IMR-90 (cell line): Measurements from ENCODE around the gene RPA4. TPM values are rescaled to one million over a fixed set of nuclear protein-coding genes. Genes with fewer than 3 reads are reported as not detected.

ENCODE experiments used
- ATAC-seq: fragments of 200-7000 bp; cut with Tn5 transposase; 2 replicates; pipeline ENCODE4 v1.9.1; 2020; ENCODE audit warnings: low read depth, mild to moderate bottlenecking, moderate library complexity
- BruUV-seq: library from RNA; stranded (reverse); fragments of 400-500 nt; replicated peaks from 2 replicates; lab custom pipeline; 2021; lab: Mats Ljungman, UMichigan
- CTCF ChIA-PET: fragments of 300-600 bp; formaldehyde crosslinking; extraction: SDS; loops from one replicate; lab custom pipeline; 2021; ENCODE audit warnings: antibody characterized with exemption; lab: Yijun Ruan, JAX
- POLR2A ChIA-PET: fragments of 300-600 bp; sonication (Branson Sonifier 250); formaldehyde crosslinking; loops from one replicate; lab custom pipeline; 2022; ENCODE audit warnings: antibody characterized with exemption; ENCODE audit not compliant: unreplicated experiment; lab: Charles Lee
- DNase-seq: peaks from one replicate; pipeline ENCODE4 v3.0.0; 2013
- H2AFZ ChIP-seq: replicated peaks from 2 replicates; pipeline ENCODE3; 2013; ENCODE audit warnings: low read length, mild to moderate bottlenecking; ENCODE audit not compliant: poor library complexity
- H2AK5ac ChIP-seq: 2 replicates; pipeline ENCODE4 v1.6.1; 2013; ENCODE audit warnings: low read depth, low read length, inconsistent platforms
- H2AK9ac ChIP-seq: replicated peaks from 2 replicates; pipeline ENCODE3; 2013; ENCODE audit warnings: mild to moderate bottlenecking, low read depth, low read length, moderate library complexity; ENCODE audit not compliant: poor library complexity
- H2BK120ac ChIP-seq: 2 replicates; pipeline ENCODE4 v1.6.1; 2013; ENCODE audit warnings: low read depth, low read length, inconsistent platforms
- H2BK15ac ChIP-seq: 3 replicates; pipeline ENCODE4 v1.6.1; 2013; ENCODE audit warnings: low read depth, low read length, inconsistent platforms
- H2BK20ac ChIP-seq: 2 replicates; pipeline ENCODE4 v1.6.1; 2013; ENCODE audit warnings: low read depth, mild to moderate bottlenecking, inconsistent platforms, low read length, moderate library complexity
- H2BK5ac ChIP-seq: 2 replicates; pipeline ENCODE4 v1.6.1; 2013; ENCODE audit warnings: mild to moderate bottlenecking, low read depth, low read length, inconsistent platforms; ENCODE audit not compliant: poor library complexity, severe bottlenecking
- H3K14ac ChIP-seq: replicated peaks from 2 replicates; pipeline ENCODE4 v1.6.1; 2013; ENCODE audit warnings: low read depth, low read length, inconsistent platforms
- H3K18ac ChIP-seq: 2 replicates; pipeline ENCODE4 v1.6.1; 2013; ENCODE audit warnings: low read depth, low read length, control low read depth
- H3K23ac ChIP-seq: 2 replicates; pipeline ENCODE4 v1.6.1; 2013; ENCODE audit warnings: low read depth, low read length, inconsistent platforms
- H3K27ac ChIP-seq: 2 replicates; pipeline ENCODE4 v1.5.1; 2013; ENCODE audit warnings: mild to moderate bottlenecking, control low read depth, low read length; ENCODE audit not compliant: insufficient read depth
- H3K27me3 ChIP-seq: 2 replicates; pipeline ENCODE4 v1.6.1; 2013; ENCODE audit warnings: low read length; ENCODE audit not compliant: control insufficient read depth, insufficient read depth
- H3K36me3 ChIP-seq: 2 replicates; pipeline ENCODE4 v1.6.1; 2013; ENCODE audit warnings: low read length, mixed read lengths; ENCODE audit not compliant: control insufficient read depth, insufficient read depth
- H3K4ac ChIP-seq: 2 replicates; pipeline ENCODE4 v1.6.1; 2013; ENCODE audit warnings: low read depth, low read length, inconsistent platforms
- H3K4me1 ChIP-seq: 2 replicates; pipeline ENCODE4 v1.6.1; 2013; ENCODE audit warnings: low read length, mixed read lengths; ENCODE audit not compliant: control insufficient read depth, insufficient read depth
- H3K4me2 ChIP-seq: 2 replicates; pipeline ENCODE4 v1.6.1; 2013; ENCODE audit warnings: low read depth, mild to moderate bottlenecking, control low read depth, low read length, moderate library complexity
- H3K4me3 ChIP-seq: 2 replicates; pipeline ENCODE4 v1.5.1; 2013; ENCODE audit warnings: low read depth, mild to moderate bottlenecking, control low read depth, low read length, moderate library complexity; ENCODE audit not compliant: insufficient read depth
- H3K56ac ChIP-seq: 2 replicates; pipeline ENCODE4 v1.6.1; 2013; ENCODE audit warnings: low read length, inconsistent platforms; ENCODE audit not compliant: insufficient read depth; ENCODE audit errors: extremely low read depth
- H3K79me1 ChIP-seq, 2 experiments: 2 replicates each; pipeline ENCODE4 v1.6.1; 2013; ENCODE audit warnings: low read length in 2 of 2, inconsistent platforms in 1 of 2, low read depth in 1 of 2
- H3K9ac ChIP-seq: 2 replicates; pipeline ENCODE4 v1.6.1; 2013; ENCODE audit warnings: low read depth, low read length, control low read depth
- H3K9me1 ChIP-seq: 2 replicates; pipeline ENCODE4 v1.6.1; 2013; ENCODE audit warnings: low read length, inconsistent platforms; ENCODE audit not compliant: insufficient read depth
- H3K9me3 ChIP-seq: 2 replicates; pipeline ENCODE4 v1.6.1; 2013; ENCODE audit warnings: low read length; ENCODE audit not compliant: control insufficient read depth, insufficient read depth
- H4K20me1 ChIP-seq: 2 replicates; pipeline ENCODE4 v1.6.1; 2013; ENCODE audit warnings: low read length, inconsistent platforms; ENCODE audit not compliant: insufficient read depth
- H4K5ac ChIP-seq: 2 replicates; pipeline ENCODE4 v1.6.1; 2013; ENCODE audit warnings: mild to moderate bottlenecking, low read depth, low read length, control low read depth
- H4K8ac ChIP-seq, 2 experiments: 2 replicates each; pipeline ENCODE4 v1.6.1; 2013; ENCODE audit warnings: low read depth in 2 of 2, low read length in 2 of 2, control low read depth in 1 of 2, inconsistent platforms in 1 of 2
- H4K91ac ChIP-seq: 2 replicates; pipeline ENCODE4 v1.6.1; 2013; ENCODE audit warnings: low read depth, low read length, inconsistent platforms; ENCODE audit not compliant: insufficient read depth
- CHD1 ChIP-seq: IDR thresholded peaks from 2 replicates; pipeline ENCODE4 v1.6.1; 2012; ENCODE audit warnings: low read depth, low read length, improper control_type of control experiment
- MAFK ChIP-seq: IDR thresholded peaks from 2 replicates; pipeline ENCODE4 v1.6.1; 2012; ENCODE audit warnings: low read depth, low read length, improper control_type of control experiment
- MAZ ChIP-seq: IDR thresholded peaks from 2 replicates; pipeline ENCODE4 v1.6.1; 2012; ENCODE audit warnings: low read depth, mild to moderate bottlenecking, low read length, improper control_type of control experiment, moderate library complexity, borderline replicate concordance
- NFE2L2 ChIP-seq: fragments of 150-350 bp; IDR thresholded peaks from 2 replicates; pipeline ENCODE4 v1.6.1; 2016; ENCODE audit warnings: low read depth, mild to moderate bottlenecking, low read length
- POLR2A ChIP-seq: IDR thresholded peaks from 2 replicates; pipeline ENCODE4 v1.6.1; 2012; ENCODE audit warnings: mild to moderate bottlenecking, low read depth, low read length
- RAD21 ChIP-seq: IDR thresholded peaks from 2 replicates; pipeline ENCODE4 v1.6.1; 2012; ENCODE audit warnings: low read length, improper control_type of control experiment
- RCOR1 ChIP-seq: IDR thresholded peaks from 2 replicates; pipeline ENCODE4 v1.6.1; 2012; ENCODE audit warnings: mild to moderate bottlenecking, low read length, improper control_type of control experiment; ENCODE audit not compliant: insufficient replicate concordance
- USF2 ChIP-seq: fragments of 150-350 bp; IDR thresholded peaks from 2 replicates; pipeline ENCODE4 v1.6.1; 2017; ENCODE audit warnings: mild to moderate bottlenecking, antibody characterized with exemption, low read length, low read depth
- WGBS, 2 experiments: methylation state at CpG; one replicate each; pipeline versions ENCODE4 v1.1.5 to v1.1.7; 2013; ENCODE audit warnings: missing lambda C conversion rate in 2 of 2; ENCODE audit not compliant: insufficient read length in 1 of 2; ENCODE audit errors: extremely low coverage in 2 of 2; 5-methylcytosine and 5-hydroxymethylcytosine counted together
- dilution Hi-C: fragments of 300-500 bp; cut with HindIII; formaldehyde crosslinking; loops from one replicate; pipeline ENCODE4 v1.14.3; 2018; ENCODE audit warnings: low sequenced_read_pairs; ENCODE audit not compliant: unreplicated experiment
- in situ Hi-C: fragments of 300-500 bp; cut with MboI; formaldehyde crosslinking; loops from 3 replicates; pipeline ENCODE4 v1.14.3; 2019; ENCODE audit warnings: low sequenced_read_pairs, inconsistent platforms, mixed read lengths
- intact Hi-C: fragments of 100-400 bp; cut with micrococcal nuclease; formaldehyde crosslinking; loops from 2 replicates; pipeline ENCODE4 v1.10.0; 2022
- polyA plus RNA-seq, 3 experiments: library from polyadenylated mRNA; depleted of rRNA; stranded (reverse); fragments of >200 nt; gene quantifications; 2 replicates each; pipeline ENCODE4 v1.2.3, GENCODE V29; 2012; ENCODE audit warnings: low replicate concordance in 1 of 3
- total RNA-seq: library from RNA; depleted of rRNA; stranded (reverse); fragments of >200 nt; gene quantifications from 2 replicates; pipeline ENCODE4 v1.2.3, GENCODE V29; 2012

RPA4 gene
- total and polyA plus RNA-seq, 2 of the 4 experiments (the other 2 are of a cell fraction) = 0.36 to 2.5 TPM

- DNase-seq = peak; percentile 58
Measured at GRCh38 chrX:96909291-96909690, 25.6 kb downstream of the RPA4 start.

More at GRCh38 chrX:96909291-96909690, 25.6 kb downstream of the RPA4 start:
- ATAC-seq = peak; percentile 14
- Histone ChIP-seq H3K23ac (no peak overlapping the region), H2BK15ac (no peak overlapping the region), H3K18ac (no peak overlapping the region), H3K4ac (no peak overlapping the region), H3K4me1 (no peaks in the 10 kb centered on the region), H3K27ac (no peak overlapping the region), H3K14ac (0 out of 2 replicates have a peak overlapping the region, but pooled peaks have one; percentile 28), H4K8ac (0 out of 4 replicates have a peak overlapping the region, but pooled peaks of 1 of the 2 experiments have one; percentile 21), H3K56ac (no peak overlapping the region), H3K9me1 (no peaks in the 10 kb centered on the region), H2BK120ac (no peak overlapping the region), H2AK5ac (no peak overlapping the region), H3K4me3 (no peak overlapping the region), H2AK9ac (no peak overlapping the region), H3K36me3 (no peaks in the 10 kb centered on the region), H3K9me3 (no peaks in the 10 kb centered on the region), H3K9ac (no peak overlapping the region), H3K27me3 (no peaks in the 10 kb centered on the region), H2AFZ (no peak overlapping the region), H3K79me1 (peaks cover 0 to 4% of the 10 kb centered on the region in 2 experiments; a peak in 1 of 4 replicates), H4K5ac (no peak overlapping the region), H2BK5ac (no peak overlapping the region), H4K20me1 (no peaks in the 10 kb centered on the region), H4K91ac (no peak overlapping the region), H2BK20ac (no peak overlapping the region), H3K4me2 (peak overlapping the region; percentile 16; the same call in 1 of the 2 replicates)
- CTCF ChIA-PET = no interaction called here
- dilution Hi-C loops = no loop called here
- WGBS, 2 experiments = no CpG with 5 or more reads among the region's 5 CpGs
- POLR2A ChIA-PET = no interaction called here
- intact Hi-C loops = no loop called here
- no TSS peak for BruUV-seq
- in situ Hi-C loops = no loop called here
- TF ChIP-seq NFE2L2 = no peak
- no peak for TF ChIP-seq USF2
- no peak for TF ChIP-seq MAZ
- TF ChIP-seq RAD21 = no peak
- no peak for TF ChIP-seq MAFK
- TF ChIP-seq CHD1 = no peak
- TF ChIP-seq POLR2A = no peak
- TF ChIP-seq RCOR1 = no peak
